ENCODE measurements around the gene SGSM2. TPM values are rescaled to one million over a fixed set of nuclear protein-coding genes. Genes with fewer than 3 reads are reported as not detected.

Gene SGSM2
- polyA plus RNA-seq, 1 donor from 2014 or later: 222 TPM

GRCh38 chr17:2415081-2415480 lies 77.8 kb downstream of the SGSM2 start:
- H3K4me2 ChIP-seq (ENCODE audit: low read length): no peak overlapping the region
- H3K9me3 ChIP-seq (ENCODE audit: low read length): no peaks in the 10 kb centered on the region
- H3K36me3 ChIP-seq (ENCODE audit: insufficient read depth, low read length): no peaks in the 10 kb centered on the region
- no peak overlapping the region for H3K4me3 ChIP-seq (ENCODE audit: low read length)
- no peak overlapping the region for H3K9ac ChIP-seq (ENCODE audit: low read length)
- H3K27ac ChIP-seq (ENCODE audit: low read length): no peak overlapping the region
- H3K9me2 ChIP-seq (ENCODE audit: insufficient read depth, low read length): no peaks in the 10 kb centered on the region
- TF ChIP-seq POLR2AphosphoS5 (IDR thresholded peaks at IDR 0.05) (no peak), TAF1 (IDR thresholded peaks at IDR 0.05; ENCODE audit: low read depth) (no peak), REST (IDR thresholded peaks at IDR 0.05; ENCODE audit: borderline replicate concordance) (no peak), MXI1 (conservative IDR thresholded peaks at IDR 0.05; ENCODE audit: poor library complexity, severe bottlenecking) (no peak), RAD21 (conservative IDR thresholded peaks at IDR 0.05) (no peak), EZH2 (IDR thresholded peaks at IDR 0.05; ENCODE audit: borderline replicate concordance, insufficient read depth, low read length, poor library complexity, severe bottlenecking) (no peak)
- H3K27me3 ChIP-seq (ENCODE audit: insufficient read depth, low read depth, low read length): no peaks in the 10 kb centered on the region
- no peaks in the 10 kb centered on the region for H4K20me1 ChIP-seq (ENCODE audit: insufficient read depth)
- no peak overlapping the region for H2AFZ ChIP-seq (ENCODE audit: low read depth, low read length)
- no peaks in the 10 kb centered on the region for H3F3A ChIP-seq (ENCODE audit: insufficient read depth, low read length, poor library complexity, severe bottlenecking)
- H3K79me2 ChIP-seq (replicated peaks; ENCODE audit: insufficient read depth, low read length): no peaks in the 10 kb centered on the region

GRCh38 chr17:2416010-2416734 lies 78.9 kb downstream of the SGSM2 start:
- no peaks in the 10 kb centered on the region for H3F3A ChIP-seq (ENCODE audit: insufficient read depth, low read length, poor library complexity, severe bottlenecking)
- no peak overlapping the region for H3K4me2 ChIP-seq (ENCODE audit: low read length)
- H3K79me2 ChIP-seq (replicated peaks; ENCODE audit: insufficient read depth, low read length): no peaks in the 10 kb centered on the region
- no peaks in the 10 kb centered on the region for H3K9me2 ChIP-seq (ENCODE audit: insufficient read depth, low read length)
- TF ChIP-seq TAF1 (IDR thresholded peaks at IDR 0.05; ENCODE audit: low read depth) (no peak), SMC3 (conservative IDR thresholded peaks at IDR 0.05; ENCODE audit: poor library complexity) (peak; percentile 93), EZH2 (IDR thresholded peaks at IDR 0.05; ENCODE audit: borderline replicate concordance, insufficient read depth, low read length, poor library complexity, severe bottlenecking) (no peak), RAD21 (conservative IDR thresholded peaks at IDR 0.05) (peak; percentile 93), REST (IDR thresholded peaks at IDR 0.05; ENCODE audit: borderline replicate concordance) (no peak), POLR2AphosphoS5 (IDR thresholded peaks at IDR 0.05) (peak; percentile 23), MXI1 (conservative IDR thresholded peaks at IDR 0.05; ENCODE audit: poor library complexity, severe bottlenecking) (no peak), EP300 (conservative IDR thresholded peaks at IDR 0.05; ENCODE audit: poor library complexity, severe bottlenecking) (no peak)
- TF ChIP-seq, protein P1, sequence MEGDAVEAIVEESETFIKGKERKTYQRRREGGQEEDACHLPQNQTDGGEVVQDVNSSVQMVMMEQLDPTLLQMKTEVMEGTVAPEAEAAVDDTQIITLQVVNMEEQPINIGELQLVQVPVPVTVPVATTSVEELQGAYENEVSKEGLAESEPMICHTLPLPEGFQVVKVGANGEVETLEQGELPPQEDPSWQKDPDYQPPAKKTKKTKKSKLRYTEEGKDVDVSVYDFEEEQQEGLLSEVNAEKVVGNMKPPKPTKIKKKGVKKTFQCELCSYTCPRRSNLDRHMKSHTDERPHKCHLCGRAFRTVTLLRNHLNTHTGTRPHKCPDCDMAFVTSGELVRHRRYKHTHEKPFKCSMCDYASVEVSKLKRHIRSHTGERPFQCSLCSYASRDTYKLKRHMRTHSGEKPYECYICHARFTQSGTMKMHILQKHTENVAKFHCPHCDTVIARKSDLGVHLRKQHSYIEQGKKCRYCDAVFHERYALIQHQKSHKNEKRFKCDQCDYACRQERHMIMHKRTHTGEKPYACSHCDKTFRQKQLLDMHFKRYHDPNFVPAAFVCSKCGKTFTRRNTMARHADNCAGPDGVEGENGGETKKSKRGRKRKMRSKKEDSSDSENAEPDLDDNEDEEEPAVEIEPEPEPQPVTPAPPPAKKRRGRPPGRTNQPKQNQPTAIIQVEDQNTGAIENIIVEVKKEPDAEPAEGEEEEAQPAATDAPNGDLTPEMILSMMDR (IDR thresholded peaks at IDR 0.05; ENCODE audit: poor library complexity, severe bottlenecking): peak; percentile 95
- H3K27me3 ChIP-seq (ENCODE audit: insufficient read depth, low read depth, low read length): no peaks in the 10 kb centered on the region
- H4K20me1 ChIP-seq (ENCODE audit: insufficient read depth): no peaks in the 10 kb centered on the region
- H3K9ac ChIP-seq (ENCODE audit: low read length): peak overlapping the region; percentile 27
- no peak overlapping the region for H3K4me3 ChIP-seq (ENCODE audit: low read length)
- H2AFZ ChIP-seq (ENCODE audit: low read depth, low read length): no peak overlapping the region
- H3K27ac ChIP-seq (ENCODE audit: low read length): peak overlapping the region; percentile 21
- no peaks in the 10 kb centered on the region for H3K9me3 ChIP-seq (ENCODE audit: low read length)
- H3K36me3 ChIP-seq (ENCODE audit: insufficient read depth, low read length): no peaks in the 10 kb centered on the region
